ENCODE results near the gene CACNA2D4. TPM values are rescaled to one million over a fixed set of nuclear protein-coding genes. Genes with fewer than 3 reads are reported as not detected.
A peak's percentile ranks its signal among the peaks of the same experiment; 100 is the strongest.

The CACNA2D4 gene
- total and polyA plus RNA-seq, 11 donors: 0.10 to 9.0 (median 1.2) TPM

DNA sequence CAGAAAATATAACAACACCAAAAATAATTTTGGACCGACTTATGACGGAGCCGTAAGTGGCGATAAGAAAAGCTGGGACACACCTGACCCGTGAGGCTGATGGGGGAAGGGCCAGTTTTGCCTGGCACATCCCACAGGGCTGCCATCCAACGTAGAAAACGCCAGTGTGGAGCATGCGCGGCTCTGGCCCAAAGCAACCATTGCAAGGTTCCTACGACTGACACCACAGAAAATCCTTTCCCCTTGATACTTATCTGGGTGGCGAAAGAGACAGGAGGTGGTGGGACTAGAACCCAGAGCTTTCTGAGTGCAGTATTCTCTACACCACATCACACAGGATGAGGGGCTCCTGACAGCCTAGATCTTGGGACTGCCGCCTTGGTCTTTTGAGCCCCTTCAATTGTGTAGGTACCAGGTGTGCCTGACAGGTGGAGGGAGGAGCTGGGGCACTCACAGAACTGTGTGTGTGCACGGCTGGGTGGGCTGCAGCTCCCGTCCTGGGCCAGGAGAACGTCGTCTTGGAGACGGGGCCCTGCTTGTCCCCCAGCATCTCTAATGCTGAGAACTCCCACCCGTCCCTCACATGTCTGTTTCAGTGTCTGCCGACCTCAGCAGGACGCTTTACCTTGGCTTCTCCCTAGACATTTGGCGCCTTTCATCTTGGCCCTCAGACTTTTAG, 17.4 kb upstream of the CACNA2D4 start:
- peak overlapping the region in 1 of 12 donors; percentile 3 for H3K4me3 ChIP-seq
- ATAC-seq: peak; percentile 33 to 72 (median 50)
- DNase-seq: peak in 1 of 5 donors; percentile 83

DNA sequence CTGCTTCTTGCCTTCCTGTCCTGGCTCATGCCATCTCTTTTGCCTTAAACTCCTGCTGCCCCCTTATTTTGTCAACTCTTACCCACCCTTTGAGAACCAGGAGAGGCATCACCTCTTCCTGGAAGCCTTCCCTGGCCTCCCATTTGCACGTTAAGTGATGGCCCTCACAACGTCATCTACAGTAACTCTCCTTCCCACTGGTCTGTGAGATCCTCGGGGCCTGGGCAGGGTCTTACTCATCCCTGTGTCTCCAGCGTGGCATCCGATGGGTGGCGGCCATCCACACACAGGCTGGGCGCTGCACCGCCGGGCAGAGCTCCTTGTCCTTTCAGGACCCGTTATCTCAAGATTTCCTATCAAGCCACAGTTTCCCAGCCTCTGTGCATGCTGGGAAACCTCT, 16.8 kb upstream of the CACNA2D4 start:
- Histone ChIP-seq H3K36me3 (peaks cover 0 to 22% (median 0%) of the 10 kb centered on the region in 9 donors), H3K27ac (peak overlapping the region in 1 of 12 donors; percentile 88)
- WGBS, 4 donors: 59 to 78% (median 71%) methylated on average over 10 of the region's 10 CpGs

More for the DNA sequence above, 17.4 kb upstream of the CACNA2D4 start:
- Histone ChIP-seq H3K36me3 (peaks cover 0 to 27% (median 4%) of the 10 kb centered on the region in 9 donors), H3K4me1 (peaks cover 0 to 52% (median 10%) of the 10 kb centered on the region in 12 donors), H3K27me3 (no peaks in the 10 kb centered on the region), H3K9me3 (no peaks in the 10 kb centered on the region), H3K27ac (peak overlapping the region in 9 of 12 donors; percentile 23 to 88 (median 55))
- intact Hi-C loops (cut with DNase I): loop anchor here in 8 of 10 donors (2.0 to 5.0 kb wide), 5 partner anchors 284 to 304 kb away; no protein-coding TSS in a partner anchor
- no peak for TF ChIP-seq POLR2A (IDR thresholded peaks at IDR 0.05)
- TF ChIP-seq, protein P1, sequence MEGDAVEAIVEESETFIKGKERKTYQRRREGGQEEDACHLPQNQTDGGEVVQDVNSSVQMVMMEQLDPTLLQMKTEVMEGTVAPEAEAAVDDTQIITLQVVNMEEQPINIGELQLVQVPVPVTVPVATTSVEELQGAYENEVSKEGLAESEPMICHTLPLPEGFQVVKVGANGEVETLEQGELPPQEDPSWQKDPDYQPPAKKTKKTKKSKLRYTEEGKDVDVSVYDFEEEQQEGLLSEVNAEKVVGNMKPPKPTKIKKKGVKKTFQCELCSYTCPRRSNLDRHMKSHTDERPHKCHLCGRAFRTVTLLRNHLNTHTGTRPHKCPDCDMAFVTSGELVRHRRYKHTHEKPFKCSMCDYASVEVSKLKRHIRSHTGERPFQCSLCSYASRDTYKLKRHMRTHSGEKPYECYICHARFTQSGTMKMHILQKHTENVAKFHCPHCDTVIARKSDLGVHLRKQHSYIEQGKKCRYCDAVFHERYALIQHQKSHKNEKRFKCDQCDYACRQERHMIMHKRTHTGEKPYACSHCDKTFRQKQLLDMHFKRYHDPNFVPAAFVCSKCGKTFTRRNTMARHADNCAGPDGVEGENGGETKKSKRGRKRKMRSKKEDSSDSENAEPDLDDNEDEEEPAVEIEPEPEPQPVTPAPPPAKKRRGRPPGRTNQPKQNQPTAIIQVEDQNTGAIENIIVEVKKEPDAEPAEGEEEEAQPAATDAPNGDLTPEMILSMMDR (IDR thresholded peaks at IDR 0.05): no peak
- WGBS, 4 donors: 59 to 69% (median 68%) methylated on average over 21 of the region's 21 CpGs

DNA sequence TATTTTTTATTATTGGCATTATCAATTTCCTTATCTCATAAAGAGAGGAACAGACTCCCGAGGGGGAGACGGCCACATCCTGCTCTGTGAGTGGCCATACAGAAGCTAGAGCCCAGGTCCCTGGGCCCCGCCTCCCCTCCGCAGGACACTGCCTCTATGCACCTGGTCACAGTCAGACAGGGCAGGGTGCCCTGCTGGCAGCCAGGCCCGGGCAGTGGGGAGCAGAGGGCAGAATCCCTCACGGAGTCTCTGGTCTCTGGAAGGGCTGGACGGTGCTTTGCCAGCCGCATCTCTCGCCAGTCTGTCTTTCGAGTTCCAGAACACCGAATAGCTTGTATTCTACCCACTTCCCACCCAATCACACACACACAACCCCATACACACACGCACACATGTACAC, 16.4 kb upstream of the CACNA2D4 start:
- no peaks in the 10 kb centered on the region for H3K9me3 ChIP-seq
- TF ChIP-seq POLR2A (IDR thresholded peaks at IDR 0.05): no peak
- ATAC-seq (no peak), DNase-seq (no peak)
- intact Hi-C loops (cut with DNase I): loop anchor here in 8 of 10 donors (2.0 to 5.0 kb wide), 4 partner anchors 283 to 303 kb away; no protein-coding TSS in a partner anchor
- peak overlapping the region in 1 of 12 donors; percentile 88 for H3K27ac ChIP-seq
- 76 to 88% (median 86%) methylated on average over 9 to 12 of the region's 12 CpGs for whole genome bisulfite sequencing, 4 donors
- H3K4me3 ChIP-seq: no peak overlapping the region
- H3K36me3 ChIP-seq: peaks cover 0 to 20% (median 0%) of the 10 kb centered on the region in 9 donors
- no peaks in the 10 kb centered on the region for H3K27me3 ChIP-seq
- peaks cover 0 to 51% (median 9%) of the 10 kb centered on the region in 12 donors for H3K4me1 ChIP-seq

More for the DNA sequence above, 16.8 kb upstream of the CACNA2D4 start:
- Histone ChIP-seq H3K9me3 (no peaks in the 10 kb centered on the region), H3K27me3 (no peaks in the 10 kb centered on the region), H3K4me3 (peak overlapping the region in 1 of 12 donors; percentile 3), H3K4me1 (peaks cover 0 to 52% (median 10%) of the 10 kb centered on the region in 12 donors)
- ATAC-seq (peak in 1 of 4 donors; percentile 1), DNase-seq (peak in 1 of 5 donors; percentile 59)
- intact Hi-C loops (cut with DNase I): loop anchor here in 8 of 10 donors (2.0 to 5.0 kb wide), 4 partner anchors 283 to 303 kb away; no protein-coding TSS in a partner anchor
- TF ChIP-seq, protein P1 (IDR thresholded peaks at IDR 0.05): no peak
- no peak for TF ChIP-seq POLR2A (IDR thresholded peaks at IDR 0.05)

DNA sequence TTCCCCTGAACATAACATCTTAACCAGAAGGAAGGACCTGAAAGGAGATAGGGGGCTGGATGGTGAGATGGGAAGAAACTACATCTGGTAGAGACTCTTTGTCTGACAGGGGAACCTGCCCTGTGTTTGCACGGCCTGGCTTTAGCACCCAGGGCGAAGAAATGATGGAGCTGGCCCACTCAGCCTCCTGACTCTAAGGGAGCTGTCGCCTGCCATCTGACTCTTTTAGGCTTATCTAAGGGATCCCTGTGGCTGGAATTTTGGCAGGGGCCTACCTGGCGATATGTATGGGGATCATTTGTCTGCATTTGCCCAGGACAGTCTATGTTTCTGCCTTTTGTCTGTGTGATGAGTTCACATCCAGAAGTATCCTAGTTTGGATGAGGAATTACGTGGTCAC, 15.6 kb upstream of the CACNA2D4 start:
- WGBS, 4 donors: 79 to 88% (median 83%) methylated on average over 4 to 5 of the region's 5 CpGs
- DNase-seq (peak in 1 of 5 donors; percentile 8), ATAC-seq (no peak)
- no peaks in the 10 kb centered on the region for H3K9me3 ChIP-seq
- peaks cover 0 to 45% (median 6%) of the 10 kb centered on the region in 12 donors for H3K4me1 ChIP-seq
- H3K27ac ChIP-seq: peak overlapping the region in 1 of 12 donors; percentile 58
- intact Hi-C loops (cut with DNase I): loop anchor here in 1 of 10 donors (2.0 kb wide), 1 partner anchor 283 kb away; no protein-coding TSS in a partner anchor
- TF ChIP-seq, protein P1 (IDR thresholded peaks at IDR 0.05): no peak
- no peak for TF ChIP-seq POLR2A (IDR thresholded peaks at IDR 0.05)
- peaks cover 0 to 19% (median 0%) of the 10 kb centered on the region in 9 donors for H3K36me3 ChIP-seq
- H3K4me3 ChIP-seq: no peak overlapping the region
- no peaks in the 10 kb centered on the region for H3K27me3 ChIP-seq

Measured in heart left ventricle (tissue), 16 donors.